K562 (cell line): ENCODE results near the gene UBE2B.
A peak's percentile ranks its signal among the peaks of the same experiment; 100 is the strongest.

ENCODE experiments used
- ELF4 ChIP-seq: fragments of 450-650 bp; formaldehyde crosslinking; IDR thresholded peaks from 2 replicates; pipeline ENCODE4 v1.4.0; 2022; ENCODE audit warnings: missing genetic modification characterization
- MAZ ChIP-seq, 2 experiments: fragments of 450-650 bp in 1 of 2; sonication (generic) in 1 of 2; formaldehyde crosslinking; IDR thresholded peaks in 1 of 2; conservative IDR thresholded peaks in 1 of 2; 2 replicates each; pipeline versions ENCODE4 v1.4.0 to v1.5.0; 2020; ENCODE audit warnings: mild to moderate bottlenecking in 1 of 2, missing genetic modification reagents in 1 of 2
- PML ChIP-seq: IDR thresholded peaks from 2 replicates; pipeline ENCODE4 v1.6.1; 2012; ENCODE audit warnings: low read length, inconsistent platforms
- SREBF2 ChIP-seq: sonication (generic); formaldehyde crosslinking; IDR thresholded peaks from 2 replicates; pipeline ENCODE4 v1.4.0; 2020; ENCODE audit warnings: mild to moderate bottlenecking, missing genetic modification reagents
- ZNF785 ChIP-seq: fragments of 250-450 bp; sonication (Bioruptor Pico); IDR thresholded peaks from 2 replicates; pipeline ENCODE4 v1.4.0; 2020; ENCODE audit warnings: mild to moderate bottlenecking
- ZSCAN32 ChIP-seq: fragments of 450-650 bp; formaldehyde crosslinking; IDR thresholded peaks from 2 replicates; pipeline ENCODE4 v1.4.0; 2020; ENCODE audit warnings: mild to moderate bottlenecking, moderate library complexity
- TF ChIP-seq, protein P1 (sequence below), 3 experiments: IDR thresholded peaks in 2 of 3; conservative IDR thresholded peaks in 1 of 3; 2 replicates each; pipeline ENCODE4 v1.5.1; 2011 to 2012; ENCODE audit warnings: low read length in 3 of 3, mild to moderate bottlenecking in 3 of 3, control low read depth in 2 of 3, improper control_type of control experiment in 1 of 3, inconsistent platforms in 1 of 3, low read depth in 1 of 3, mixed read lengths in 1 of 3, moderate library complexity in 1 of 3; ENCODE audit not compliant: insufficient read depth in 2 of 3
- TF ChIP-seq, protein P2 (sequence below), 2 experiments: IDR thresholded peaks in 1 of 2; conservative IDR thresholded peaks in 1 of 2; 2 replicates each; pipeline ENCODE4 v1.6.1; 2016; ENCODE audit warnings: low read depth in 2 of 2, mild to moderate bottlenecking in 1 of 2, missing compliant biosample characterization in 1 of 2, missing genetic modification characterization in 1 of 2, moderate library complexity in 1 of 2

DNA sequence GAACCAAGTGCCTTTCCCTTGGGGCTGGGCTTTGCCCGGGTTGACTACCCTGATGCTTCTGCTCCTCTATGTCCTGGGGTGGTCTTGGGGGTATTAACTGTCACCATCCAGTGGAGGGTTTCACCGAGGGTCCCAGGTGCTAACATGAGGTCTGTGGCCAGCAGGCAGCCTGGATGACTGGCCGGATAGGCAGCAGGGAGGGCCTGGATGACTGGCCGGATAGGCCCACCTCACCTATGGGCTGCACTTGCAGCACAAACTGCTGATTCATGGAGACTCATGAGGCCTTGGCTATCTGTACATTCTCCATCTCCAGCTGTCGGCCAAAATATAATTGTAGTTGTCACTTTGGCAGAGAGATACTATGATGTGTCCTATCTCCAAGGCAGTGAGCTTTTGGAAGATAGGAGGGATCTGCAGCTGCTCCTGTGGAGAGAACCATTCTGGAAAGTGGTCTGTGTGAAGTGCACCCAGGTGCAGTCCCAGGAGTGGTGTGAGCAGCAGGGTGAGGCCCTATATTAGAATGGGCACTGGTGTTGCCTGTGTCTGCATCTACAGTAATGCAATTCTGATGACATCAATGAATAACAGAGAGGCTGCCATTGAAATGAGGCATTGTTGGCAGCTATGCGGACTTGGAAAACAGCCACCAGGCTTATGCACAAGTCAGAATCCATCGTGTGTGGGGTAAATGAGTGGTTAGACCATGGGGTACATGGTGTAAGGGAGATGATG, 66.6 kb downstream of the UBE2B start:
- TF ChIP-seq, protein P1, sequence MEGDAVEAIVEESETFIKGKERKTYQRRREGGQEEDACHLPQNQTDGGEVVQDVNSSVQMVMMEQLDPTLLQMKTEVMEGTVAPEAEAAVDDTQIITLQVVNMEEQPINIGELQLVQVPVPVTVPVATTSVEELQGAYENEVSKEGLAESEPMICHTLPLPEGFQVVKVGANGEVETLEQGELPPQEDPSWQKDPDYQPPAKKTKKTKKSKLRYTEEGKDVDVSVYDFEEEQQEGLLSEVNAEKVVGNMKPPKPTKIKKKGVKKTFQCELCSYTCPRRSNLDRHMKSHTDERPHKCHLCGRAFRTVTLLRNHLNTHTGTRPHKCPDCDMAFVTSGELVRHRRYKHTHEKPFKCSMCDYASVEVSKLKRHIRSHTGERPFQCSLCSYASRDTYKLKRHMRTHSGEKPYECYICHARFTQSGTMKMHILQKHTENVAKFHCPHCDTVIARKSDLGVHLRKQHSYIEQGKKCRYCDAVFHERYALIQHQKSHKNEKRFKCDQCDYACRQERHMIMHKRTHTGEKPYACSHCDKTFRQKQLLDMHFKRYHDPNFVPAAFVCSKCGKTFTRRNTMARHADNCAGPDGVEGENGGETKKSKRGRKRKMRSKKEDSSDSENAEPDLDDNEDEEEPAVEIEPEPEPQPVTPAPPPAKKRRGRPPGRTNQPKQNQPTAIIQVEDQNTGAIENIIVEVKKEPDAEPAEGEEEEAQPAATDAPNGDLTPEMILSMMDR (IDR thresholded peaks at IDR 0.05 in 2 of 3, conservative IDR thresholded peaks at IDR 0.05 in 1 of 3; ENCODE audit: insufficient read depth in 2 of 3, low read depth in 1 of 3, low read length in 3 of 3), result no peak
- TF ChIP-seq PML, result peak; percentile 83
- TF ChIP-seq ZSCAN32 (CRISPR knock-in tag), result no peak
- TF ChIP-seq, protein P2, sequence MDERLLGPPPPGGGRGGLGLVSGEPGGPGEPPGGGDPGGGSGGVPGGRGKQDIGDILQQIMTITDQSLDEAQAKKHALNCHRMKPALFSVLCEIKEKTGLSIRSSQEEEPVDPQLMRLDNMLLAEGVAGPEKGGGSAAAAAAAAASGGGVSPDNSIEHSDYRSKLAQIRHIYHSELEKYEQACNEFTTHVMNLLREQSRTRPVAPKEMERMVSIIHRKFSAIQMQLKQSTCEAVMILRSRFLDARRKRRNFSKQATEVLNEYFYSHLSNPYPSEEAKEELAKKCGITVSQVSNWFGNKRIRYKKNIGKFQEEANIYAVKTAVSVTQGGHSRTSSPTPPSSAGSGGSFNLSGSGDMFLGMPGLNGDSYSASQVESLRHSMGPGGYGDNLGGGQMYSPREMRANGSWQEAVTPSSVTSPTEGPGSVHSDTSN (CRISPR knock-in tag; IDR thresholded peaks at IDR 0.05; ENCODE audit: low read depth), result no peak
- TF ChIP-seq, protein P2 (tag; conservative IDR thresholded peaks at IDR 0.05; ENCODE audit: low read depth), result peak; percentile 61; the same call in 1 of the 2 replicates
- TF ChIP-seq ZNF785 (CRISPR knock-in tag), result no peak
- TF ChIP-seq SREBF2 (CRISPR knock-in tag), result no peak
- no peak for TF ChIP-seq MAZ (CRISPR knock-in tag; conservative IDR thresholded peaks at IDR 0.05 in 1 of 2, IDR thresholded peaks at IDR 0.05 in 1 of 2)
- no peak for TF ChIP-seq ELF4 (CRISPR knock-in tag)
